Osteoblast (primary cell): ENCODE results near the gene KCND2. TPM values are rescaled to one million over a fixed set of nuclear protein-coding genes. Genes with fewer than 3 reads are reported as not detected.
A peak's percentile ranks its signal among the peaks of the same experiment; 100 is the strongest.

Experiments used
- DNase-seq: peaks from one replicate; pipeline ENCODE4 v3.0.0; 2011; ENCODE audit warnings: low spot score, mixed read lengths; ENCODE audit not compliant: insufficient read length; ENCODE audit errors: missing footprints
- H2AFZ ChIP-seq: 2 replicates; pipeline ENCODE4 v1.6.0; 2011; ENCODE audit warnings: mild to moderate bottlenecking, low read length
- H3K27ac ChIP-seq: 2 replicates; pipeline ENCODE4 v1.5.1; 2011; ENCODE audit warnings: mild to moderate bottlenecking, low read depth, low read length, moderate library complexity
- H3K27me3 ChIP-seq: 2 replicates; pipeline ENCODE4 v1.6.0; 2012; ENCODE audit warnings: mild to moderate bottlenecking, control low read depth, inconsistent platforms, low read length, moderate library complexity; ENCODE audit not compliant: insufficient read depth
- H3K36me3 ChIP-seq: 2 replicates; pipeline ENCODE4 v1.5.1; 2011; ENCODE audit warnings: mild to moderate bottlenecking, low read length, control low read depth, moderate library complexity; ENCODE audit not compliant: insufficient read depth
- H3K4me1 ChIP-seq: 2 replicates; pipeline ENCODE4 v1.5.1; 2011; ENCODE audit warnings: mild to moderate bottlenecking, low read length, control low read depth, moderate library complexity; ENCODE audit not compliant: insufficient read depth
- H3K4me2 ChIP-seq: 2 replicates; pipeline ENCODE4 v1.6.0; 2011; ENCODE audit warnings: mild to moderate bottlenecking, low read length; ENCODE audit not compliant: insufficient read depth
- H3K4me3 ChIP-seq: fragments of 200-600 bp; sonication (generic); 3 replicates; pipeline ENCODE4 v1.5.1; 2012; ENCODE audit warnings: mild to moderate bottlenecking, low read length, inconsistent platforms; ENCODE audit not compliant: insufficient read depth
- H3K79me2 ChIP-seq: 2 replicates; pipeline ENCODE4 v1.6.0; 2012; ENCODE audit warnings: mild to moderate bottlenecking, low read length, control low read depth, inconsistent platforms; ENCODE audit not compliant: insufficient read depth
- H3K9me3 ChIP-seq: 2 replicates; pipeline ENCODE4 v1.5.1; 2011; ENCODE audit warnings: low read depth, low read length, control low read depth
- H4K20me1 ChIP-seq: 2 replicates; pipeline ENCODE4 v1.6.0; 2012; ENCODE audit warnings: mild to moderate bottlenecking, low read length, control low read depth; ENCODE audit not compliant: insufficient read depth
- total RNA-seq: library from RNA; depleted of rRNA; stranded (reverse); fragments of >200 nt; gene quantifications from 2 replicates; pipeline ENCODE4 v1.2.3, GENCODE V29; 2012
- TF ChIP-seq, protein P1 (sequence below): IDR thresholded peaks from 2 replicates; pipeline ENCODE4 v1.5.1; 2011; ENCODE audit warnings: mild to moderate bottlenecking, low read depth, low read length, moderate library complexity; ENCODE audit errors: extremely low read depth

Gene KCND2
- total RNA-seq, 1 donor: 6.5 TPM

DNA sequence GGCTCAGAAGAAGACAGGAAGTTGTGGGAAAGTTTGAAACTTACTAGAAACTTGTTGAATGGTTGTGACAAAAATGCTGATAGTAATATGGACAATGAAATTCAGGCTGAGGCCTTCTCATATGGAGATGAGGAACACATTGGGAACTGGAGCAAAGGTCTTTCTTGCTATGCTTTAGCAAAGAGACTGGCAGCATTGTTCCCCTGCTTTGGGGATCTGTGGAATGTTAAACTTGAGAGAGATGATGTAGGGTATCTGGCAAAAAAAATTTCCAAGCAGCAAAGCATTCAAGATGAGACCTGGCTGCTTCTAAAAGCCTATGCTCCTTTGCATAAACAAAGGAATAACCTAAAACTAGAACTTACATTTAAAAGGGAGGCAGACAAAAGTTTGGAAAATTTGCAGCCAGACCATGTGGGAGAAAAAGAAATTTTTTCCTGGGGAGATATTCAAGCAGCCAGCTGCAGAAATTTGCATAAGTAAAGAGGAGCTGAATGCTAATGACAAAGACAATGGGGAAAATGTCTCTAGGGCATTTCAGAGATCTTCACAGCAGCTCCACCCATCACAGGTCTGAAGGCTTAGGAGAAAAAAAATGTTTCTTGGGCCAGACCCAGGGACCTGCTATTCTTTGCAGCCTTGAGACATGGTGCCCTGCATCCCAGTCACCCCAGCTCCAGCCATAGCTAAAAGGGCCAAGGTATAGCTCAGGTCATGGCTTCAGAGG lies 16.5 kb upstream of the KCND2 start:
- no peak for DNase-seq
- no peaks in the 10 kb centered on the region for H3K9me3 ChIP-seq
- H3K4me3 ChIP-seq: no peak overlapping the region
- no peaks in the 10 kb centered on the region for H3K36me3 ChIP-seq
- H3K4me2 ChIP-seq: no peak overlapping the region
- no peaks in the 10 kb centered on the region for H4K20me1 ChIP-seq
- H3K27me3 ChIP-seq: no peaks in the 10 kb centered on the region
- H3K79me2 ChIP-seq: no peaks in the 10 kb centered on the region
- H2AFZ ChIP-seq: no peak overlapping the region
- H3K4me1 ChIP-seq: no peaks in the 10 kb centered on the region
- TF ChIP-seq, protein P1, sequence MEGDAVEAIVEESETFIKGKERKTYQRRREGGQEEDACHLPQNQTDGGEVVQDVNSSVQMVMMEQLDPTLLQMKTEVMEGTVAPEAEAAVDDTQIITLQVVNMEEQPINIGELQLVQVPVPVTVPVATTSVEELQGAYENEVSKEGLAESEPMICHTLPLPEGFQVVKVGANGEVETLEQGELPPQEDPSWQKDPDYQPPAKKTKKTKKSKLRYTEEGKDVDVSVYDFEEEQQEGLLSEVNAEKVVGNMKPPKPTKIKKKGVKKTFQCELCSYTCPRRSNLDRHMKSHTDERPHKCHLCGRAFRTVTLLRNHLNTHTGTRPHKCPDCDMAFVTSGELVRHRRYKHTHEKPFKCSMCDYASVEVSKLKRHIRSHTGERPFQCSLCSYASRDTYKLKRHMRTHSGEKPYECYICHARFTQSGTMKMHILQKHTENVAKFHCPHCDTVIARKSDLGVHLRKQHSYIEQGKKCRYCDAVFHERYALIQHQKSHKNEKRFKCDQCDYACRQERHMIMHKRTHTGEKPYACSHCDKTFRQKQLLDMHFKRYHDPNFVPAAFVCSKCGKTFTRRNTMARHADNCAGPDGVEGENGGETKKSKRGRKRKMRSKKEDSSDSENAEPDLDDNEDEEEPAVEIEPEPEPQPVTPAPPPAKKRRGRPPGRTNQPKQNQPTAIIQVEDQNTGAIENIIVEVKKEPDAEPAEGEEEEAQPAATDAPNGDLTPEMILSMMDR: no peak
- H3K27ac ChIP-seq: no peak overlapping the region

DNA sequence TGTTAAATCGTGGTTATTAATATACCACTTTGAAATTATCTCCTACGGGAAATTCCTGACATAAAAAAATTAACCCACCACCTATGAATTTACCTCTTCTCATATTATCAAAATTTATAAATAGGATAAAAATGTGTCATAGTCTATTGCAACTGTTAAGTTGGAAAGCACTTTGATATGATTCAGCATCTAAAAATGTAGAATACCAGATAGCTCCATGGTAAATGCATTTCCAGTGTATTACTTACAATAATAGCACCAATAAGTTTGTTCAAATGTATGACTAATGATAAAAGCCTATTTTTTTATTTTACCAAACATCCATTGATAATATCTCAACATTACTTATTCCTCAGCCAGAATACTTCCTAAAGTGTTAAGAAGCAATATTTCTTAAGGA lies 13.6 kb upstream of the KCND2 start:
- Histone ChIP-seq H3K27ac (no peak overlapping the region), H4K20me1 (no peaks in the 10 kb centered on the region), H3K9me3 (no peaks in the 10 kb centered on the region), H3K79me2 (no peaks in the 10 kb centered on the region), H2AFZ (no peak overlapping the region), H3K27me3 (no peaks in the 10 kb centered on the region), H3K4me3 (no peak overlapping the region), H3K36me3 (no peaks in the 10 kb centered on the region), H3K4me1 (no peaks in the 10 kb centered on the region), H3K4me2 (no peak overlapping the region)
- TF ChIP-seq, protein P1: no peak
- no peak for DNase-seq

DNA sequence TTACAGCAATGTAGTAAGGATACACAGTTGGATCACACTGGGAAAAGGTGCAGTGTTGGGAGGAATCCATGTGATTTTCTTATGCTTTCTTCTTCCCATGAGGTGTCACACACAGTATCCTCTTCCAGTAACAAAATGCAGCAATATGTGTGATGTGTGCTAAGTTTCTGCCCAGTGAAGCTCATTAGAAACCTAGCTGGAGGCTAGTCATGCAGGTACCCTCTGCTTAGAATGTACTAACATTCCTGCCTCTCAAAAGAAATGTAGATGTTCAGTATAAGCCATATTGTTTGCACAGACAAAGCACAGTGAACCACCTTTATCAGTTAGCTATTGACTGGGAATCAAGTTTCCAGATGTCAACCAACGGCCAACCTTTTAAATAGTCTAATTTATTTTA lies 12.9 kb upstream of the KCND2 start:
- Histone ChIP-seq H3K4me2 (no peak overlapping the region), H3K27ac (no peak overlapping the region), H3K4me3 (no peak overlapping the region), H2AFZ (no peak overlapping the region), H3K9me3 (no peaks in the 10 kb centered on the region), H3K36me3 (no peaks in the 10 kb centered on the region), H3K4me1 (no peaks in the 10 kb centered on the region), H4K20me1 (no peaks in the 10 kb centered on the region), H3K27me3 (no peaks in the 10 kb centered on the region), H3K79me2 (no peaks in the 10 kb centered on the region)
- DNase-seq: no peak
- TF ChIP-seq, protein P1: no peak

DNA sequence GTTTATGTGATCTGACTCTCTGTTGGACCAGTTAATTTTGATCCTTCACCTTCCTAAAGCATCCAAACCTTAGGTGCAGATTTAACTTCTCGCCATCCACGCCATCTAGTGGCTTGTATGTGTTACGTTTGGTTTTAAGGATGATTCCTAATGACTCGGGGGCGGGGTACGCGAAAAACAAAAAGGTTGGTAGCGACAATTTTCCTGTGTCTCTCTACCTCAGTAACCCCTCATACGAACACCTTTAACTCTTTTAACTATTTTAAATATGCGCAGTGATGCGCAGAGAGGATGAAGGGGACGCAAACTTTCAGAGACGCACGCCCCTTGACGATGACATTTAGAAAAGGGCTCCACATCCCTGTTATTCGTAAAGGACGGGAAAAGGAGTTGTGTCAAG lies 714 bp upstream of the KCND2 start:
- Histone ChIP-seq H4K20me1 (no peaks in the 10 kb centered on the region), H3K79me2 (no peaks in the 10 kb centered on the region), H3K36me3 (no peaks in the 10 kb centered on the region), H3K4me3 (peak overlapping the region; percentile 67), H3K4me1 (peaks cover 5% of the 10 kb centered on the region), H2AFZ (peak overlapping the region; percentile 95), H3K27me3 (peaks cover 11% of the 10 kb centered on the region), H3K9me3 (no peaks in the 10 kb centered on the region), H3K4me2 (peak overlapping the region; percentile 95), H3K27ac (no peak overlapping the region)
- TF ChIP-seq, protein P1: peak; percentile 71
- peak; percentile 93 for DNase-seq
